ENCODE results near the gene IL2RA.

The IL2RA gene

GRCh38 chr10:6014241-6014761, 47.9 kb downstream of the IL2RA start:
- no peak overlapping the region for H2BK12ac ChIP-seq (ENCODE audit: low read length)
- no peak overlapping the region for H3K4me2 ChIP-seq (ENCODE audit: low read length)
- no peaks in the 10 kb centered on the region for H3K79me2 ChIP-seq (ENCODE audit: control insufficient read depth, insufficient read depth, low read length, poor library complexity)
- no peaks in the 10 kb centered on the region for H3K36me3 ChIP-seq (ENCODE audit: control insufficient read depth in 1 of 2, insufficient read depth in 2 of 2, low read length in 2 of 2)
- WGBS (ENCODE audit: extremely low coverage, insufficient coverage, insufficient read length), result no CpG with 5 or more reads among the region's 6 CpGs
- no peaks in the 10 kb centered on the region for H3K79me1 ChIP-seq (ENCODE audit: low read length)
- H2AK5ac ChIP-seq (ENCODE audit: low read length), result no peak overlapping the region
- H4K8ac ChIP-seq (ENCODE audit: low read depth, low read length), result no peak overlapping the region
- no peak overlapping the region for H2BK120ac ChIP-seq (ENCODE audit: insufficient read depth, low read length, poor library complexity)
- no peak overlapping the region for H3K23ac ChIP-seq (ENCODE audit: low read length)
- H3K4me1 ChIP-seq (ENCODE audit: control insufficient read depth in 1 of 2, insufficient read depth in 2 of 2, low read length in 2 of 2), result no peaks in the 10 kb centered on the region
- H3K27ac ChIP-seq (ENCODE audit: low read depth, low read length), result no peak overlapping the region
- H3K18ac ChIP-seq (ENCODE audit: low read length), result no peak overlapping the region
- no peak overlapping the region for H4K91ac ChIP-seq (ENCODE audit: low read depth, low read length)
- H2AFZ ChIP-seq (ENCODE audit: insufficient read depth, low read length, poor library complexity), result no peak overlapping the region
- no peaks in the 10 kb centered on the region for H3K27me3 ChIP-seq (ENCODE audit: insufficient read depth, low read length)
- DNase-seq, result peak; percentile 24 to 67
- no peak overlapping the region for H2BK5ac ChIP-seq (ENCODE audit: low read depth, low read length, poor library complexity)
- no peaks in the 10 kb centered on the region for H3K9me3 ChIP-seq (ENCODE audit: insufficient read depth, low read depth, low read length)
- H3K4ac ChIP-seq (ENCODE audit: low read depth, low read length), result no peak overlapping the region
- H3K4me3 ChIP-seq (ENCODE audit: low read depth, low read length), result no peak overlapping the region
- no peak overlapping the region for H3K9ac ChIP-seq (ENCODE audit: low read length)
- no peak overlapping the region for H4K12ac ChIP-seq (ENCODE audit: low read depth, low read length)
- H3K14ac ChIP-seq (ENCODE audit: low read length), result no peak overlapping the region

- Histone ChIP-seq H2BK120ac (ENCODE audit: insufficient read depth, low read length, poor library complexity) (no peak overlapping the region), H3K18ac (ENCODE audit: low read length) (no peak overlapping the region), H3K27ac (ENCODE audit: low read depth, low read length) (no peak overlapping the region), H2BK12ac (ENCODE audit: low read length) (no peak overlapping the region), H3K4me2 (ENCODE audit: low read length) (no peak overlapping the region), H3K4ac (ENCODE audit: low read depth, low read length) (no peak overlapping the region), H3K9me3 (ENCODE audit: insufficient read depth, low read depth, low read length) (no peaks in the 10 kb centered on the region), H2BK5ac (ENCODE audit: low read depth, low read length, poor library complexity) (no peak overlapping the region), H3K14ac (ENCODE audit: low read length) (no peak overlapping the region), H3K4me1 (ENCODE audit: control insufficient read depth in 1 of 2, insufficient read depth in 2 of 2, low read length in 2 of 2) (no peaks in the 10 kb centered on the region), H3K4me3 (ENCODE audit: low read depth, low read length) (no peak overlapping the region), H4K91ac (ENCODE audit: low read depth, low read length) (no peak overlapping the region), H4K12ac (ENCODE audit: low read depth, low read length) (no peak overlapping the region), H2AK5ac (ENCODE audit: low read length) (no peak overlapping the region), H3K27me3 (ENCODE audit: insufficient read depth, low read length) (no peaks in the 10 kb centered on the region), H3K9ac (ENCODE audit: low read length) (no peak overlapping the region), H3K36me3 (ENCODE audit: control insufficient read depth in 1 of 2, insufficient read depth in 2 of 2, low read length in 2 of 2) (no peaks in the 10 kb centered on the region), H3K79me1 (ENCODE audit: low read length) (no peaks in the 10 kb centered on the region), H3K23ac (ENCODE audit: low read length) (no peak overlapping the region), H4K8ac (ENCODE audit: low read depth, low read length) (no peak overlapping the region), H3K79me2 (ENCODE audit: control insufficient read depth, insufficient read depth, low read length, poor library complexity) (no peaks in the 10 kb centered on the region), H2AFZ (ENCODE audit: insufficient read depth, low read length, poor library complexity) (no peak overlapping the region)
- DNase-seq, result no peak
- WGBS (ENCODE audit: extremely low coverage, insufficient coverage, insufficient read length), result no CpG with 5 or more reads among the region's 17 CpGs
These were observed 48.6 kb downstream of the IL2RA start for GRCh38 chr10:6013413-6014192.

GRCh38 chr10:6012121-6012905, 49.9 kb downstream of the IL2RA start:
- Histone ChIP-seq H3K9me3 (ENCODE audit: insufficient read depth, low read depth, low read length) (peaks cover 3% of the 10 kb centered on the region), H2BK120ac (ENCODE audit: insufficient read depth, low read length, poor library complexity) (no peak overlapping the region)
- WGBS (ENCODE audit: extremely low coverage, insufficient coverage, insufficient read length), result no CpG with 5 or more reads among the region's 15 CpGs

GRCh38 chr10:6011558-6011957, 50.6 kb downstream of the IL2RA start:
- Histone ChIP-seq H2BK5ac (ENCODE audit: low read depth, low read length, poor library complexity) (no peak overlapping the region), H3K4ac (ENCODE audit: low read depth, low read length) (no peak overlapping the region), H2AK5ac (ENCODE audit: low read length) (no peak overlapping the region), H3K9ac (ENCODE audit: low read length) (no peak overlapping the region), H3K9me3 (ENCODE audit: insufficient read depth, low read depth, low read length) (peaks cover 3% of the 10 kb centered on the region), H3K23ac (ENCODE audit: low read length) (no peak overlapping the region), H3K79me1 (ENCODE audit: low read length) (no peaks in the 10 kb centered on the region), H3K27ac (ENCODE audit: low read depth, low read length) (no peak overlapping the region), H2AFZ (ENCODE audit: insufficient read depth, low read length, poor library complexity) (no peak overlapping the region), H3K14ac (ENCODE audit: low read length) (no peak overlapping the region), H3K4me1 (ENCODE audit: control insufficient read depth in 1 of 2, insufficient read depth in 2 of 2, low read length in 2 of 2) (no peaks in the 10 kb centered on the region), H2BK120ac (ENCODE audit: insufficient read depth, low read length, poor library complexity) (no peak overlapping the region), H4K91ac (ENCODE audit: low read depth, low read length) (no peak overlapping the region), H3K18ac (ENCODE audit: low read length) (no peak overlapping the region), H3K79me2 (ENCODE audit: control insufficient read depth, insufficient read depth, low read length, poor library complexity) (no peaks in the 10 kb centered on the region), H3K36me3 (ENCODE audit: control insufficient read depth in 1 of 2, insufficient read depth in 2 of 2, low read length in 2 of 2) (no peaks in the 10 kb centered on the region), H3K4me2 (ENCODE audit: low read length) (no peak overlapping the region), H3K4me3 (ENCODE audit: low read depth, low read length) (no peak overlapping the region), H3K27me3 (ENCODE audit: insufficient read depth, low read length) (no peaks in the 10 kb centered on the region), H4K8ac (ENCODE audit: low read depth, low read length) (no peak overlapping the region), H4K12ac (ENCODE audit: low read depth, low read length) (no peak overlapping the region), H2BK12ac (ENCODE audit: low read length) (no peak overlapping the region)
- no CpG with 5 or more reads among the region's 8 CpGs for WGBS (ENCODE audit: extremely low coverage, insufficient coverage, insufficient read length)
- no peak for DNase-seq

More at GRCh38 chr10:6012121-6012905, 49.9 kb downstream of the IL2RA start:
- Histone ChIP-seq H3K4me2 (ENCODE audit: low read length) (no peak overlapping the region), H2AK5ac (ENCODE audit: low read length) (no peak overlapping the region), H2BK5ac (ENCODE audit: low read depth, low read length, poor library complexity) (no peak overlapping the region), H3K14ac (ENCODE audit: low read length) (no peak overlapping the region), H3K4me1 (ENCODE audit: control insufficient read depth in 1 of 2, insufficient read depth in 2 of 2, low read length in 2 of 2) (no peaks in the 10 kb centered on the region), H3K18ac (ENCODE audit: low read length) (no peak overlapping the region), H3K79me1 (ENCODE audit: low read length) (no peaks in the 10 kb centered on the region), H4K12ac (ENCODE audit: low read depth, low read length) (no peak overlapping the region), H4K8ac (ENCODE audit: low read depth, low read length) (no peak overlapping the region), H3K4me3 (ENCODE audit: low read depth, low read length) (no peak overlapping the region), H3K9ac (ENCODE audit: low read length) (no peak overlapping the region), H3K4ac (ENCODE audit: low read depth, low read length) (no peak overlapping the region), H3K36me3 (ENCODE audit: control insufficient read depth in 1 of 2, insufficient read depth in 2 of 2, low read length in 2 of 2) (no peaks in the 10 kb centered on the region), H3K27me3 (ENCODE audit: insufficient read depth, low read length) (no peaks in the 10 kb centered on the region), H2BK12ac (ENCODE audit: low read length) (no peak overlapping the region), H3K79me2 (ENCODE audit: control insufficient read depth, insufficient read depth, low read length, poor library complexity) (no peaks in the 10 kb centered on the region), H4K91ac (ENCODE audit: low read depth, low read length) (no peak overlapping the region), H2AFZ (ENCODE audit: insufficient read depth, low read length, poor library complexity) (no peak overlapping the region), H3K27ac (ENCODE audit: low read depth, low read length) (no peak overlapping the region), H3K23ac (ENCODE audit: low read length) (no peak overlapping the region)
- DNase-seq, result no peak
